Stimulated activated CD8-positive, alpha-beta memory T cell treated with anti-CD3 and anti-CD28 coated beads, Interleukin-4, amount 100 ng/mL, for 1 hour (primary cell): ENCODE results near the gene TRABD2A.

ENCODE experiments used
- DNase-seq, 2 donors: peaks; one replicate each; pipeline ENCODE4 v3.0.0-alpha.2; 2020; ENCODE audit warnings: low read depth in 2 of 2, low spot score in 1 of 2

Gene TRABD2A

DNA sequence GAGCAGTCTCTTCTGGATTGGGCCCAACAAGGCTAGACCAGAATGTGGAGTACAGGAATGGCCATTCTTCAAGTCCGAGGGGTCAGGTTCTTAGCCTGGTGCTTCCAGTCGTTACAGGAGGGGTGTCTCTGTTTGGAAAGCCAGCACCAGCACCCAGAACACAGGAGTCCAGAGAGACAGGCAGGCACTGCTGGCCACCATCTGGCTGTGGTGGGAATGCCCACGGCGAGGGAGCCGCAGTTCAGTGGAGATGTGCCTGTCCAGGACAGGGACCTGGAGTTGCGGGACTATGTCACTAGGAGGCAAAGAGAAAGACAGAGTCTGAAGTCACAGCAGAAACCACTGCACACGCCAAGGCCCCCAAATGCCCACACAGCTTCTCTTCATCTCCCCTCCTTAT, 59.1 kb downstream of the TRABD2A start:
- no peak for DNase-seq

DNA sequence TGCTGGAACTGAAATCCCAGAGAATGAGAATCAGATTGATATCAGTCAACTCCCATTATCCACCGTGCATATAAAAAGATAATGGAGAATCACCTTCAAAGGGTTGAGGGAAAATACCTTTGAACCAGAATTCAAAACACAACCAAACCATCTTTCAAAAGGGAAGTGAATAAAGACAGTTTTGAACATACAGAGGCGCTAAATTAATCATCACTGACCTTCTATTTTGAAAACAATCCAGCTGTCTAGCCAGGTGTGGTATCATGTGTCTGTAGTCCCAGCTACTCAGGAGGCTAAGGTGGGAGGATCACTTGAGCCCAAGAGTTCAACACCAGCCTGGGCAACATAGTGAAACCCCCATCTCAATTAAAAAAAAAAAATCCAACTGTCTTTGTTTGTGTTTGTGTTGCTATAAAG, 63.6 kb downstream of the TRABD2A start:
- DNase-seq: no peak

DNA sequence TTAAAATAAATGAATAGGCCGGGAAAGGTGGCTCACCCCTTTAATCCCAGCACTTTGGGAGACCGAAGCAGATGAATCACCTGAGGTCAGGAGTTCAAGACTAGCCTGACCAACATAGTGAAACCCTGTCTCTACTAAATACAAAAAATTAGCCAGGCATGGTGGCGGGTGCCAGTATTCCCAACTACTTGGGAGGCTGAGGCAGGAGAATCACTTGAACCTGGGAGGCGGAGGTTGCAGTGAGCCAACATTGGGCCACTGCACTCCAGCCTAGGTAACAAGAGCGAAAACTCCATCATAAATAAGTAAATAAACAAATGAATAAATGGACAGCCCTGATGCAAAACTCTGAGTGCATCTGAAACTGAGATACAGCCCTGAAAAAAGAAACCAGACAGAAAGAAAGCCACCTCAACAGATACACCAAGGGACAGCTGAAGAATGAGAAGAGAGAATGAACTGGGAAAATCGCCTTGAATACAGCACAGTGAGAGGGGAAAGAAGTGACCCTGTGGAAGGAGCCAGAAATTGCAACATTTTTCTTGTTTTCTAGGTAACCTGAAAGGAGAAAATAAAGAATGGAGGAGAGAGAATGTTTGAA, 64.4 kb downstream of the TRABD2A start:
- DNase-seq: no peak

DNA sequence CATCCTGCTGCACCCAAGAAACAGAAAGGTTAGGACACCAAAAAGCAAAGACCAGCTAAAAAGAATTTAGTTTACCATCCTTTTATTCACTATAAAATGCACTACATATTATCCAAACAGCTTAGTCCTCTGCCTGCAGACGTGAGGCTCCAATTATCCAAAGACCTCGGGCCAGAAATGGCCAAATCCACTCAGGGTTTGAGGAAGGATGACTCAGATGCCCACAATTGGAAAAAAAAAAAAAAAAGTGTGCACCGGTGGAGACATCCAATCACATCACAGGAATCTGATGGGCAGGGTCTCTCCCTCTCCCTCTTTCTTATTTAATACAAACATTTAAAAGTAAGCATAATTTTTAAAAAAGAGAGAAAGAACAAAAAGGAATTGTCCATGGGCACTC, 65.7 kb downstream of the TRABD2A start:
- DNase-seq: no peak

DNA sequence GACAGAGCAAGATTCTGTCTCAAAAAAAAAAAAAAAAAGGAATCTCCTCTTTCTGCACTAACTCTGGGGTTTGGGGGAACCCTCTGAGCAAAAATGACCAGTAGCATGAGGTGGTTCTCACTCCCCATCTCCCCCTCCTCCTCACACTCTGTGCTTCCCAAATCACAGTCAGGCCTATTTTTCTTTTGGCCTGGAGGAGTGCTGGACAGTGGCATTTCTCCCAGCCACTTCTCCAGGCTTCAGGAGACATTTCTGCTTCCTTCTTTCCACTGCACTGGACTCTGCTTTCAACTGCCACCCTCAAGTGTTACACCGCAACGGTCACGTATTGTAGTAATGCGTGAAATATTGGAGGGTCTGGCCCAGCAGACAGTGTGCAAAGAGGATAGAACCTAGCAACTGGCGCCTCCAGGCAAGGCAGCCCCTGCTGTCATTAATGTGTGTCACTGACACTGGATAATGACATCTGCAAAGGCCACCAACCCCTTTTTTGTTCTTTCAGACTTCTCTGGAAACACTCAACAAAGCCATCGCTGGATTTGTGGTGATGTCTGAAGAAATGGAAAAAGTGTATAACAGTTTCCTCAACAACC, 68.9 kb downstream of the TRABD2A start:
- DNase-seq: no peak

DNA sequence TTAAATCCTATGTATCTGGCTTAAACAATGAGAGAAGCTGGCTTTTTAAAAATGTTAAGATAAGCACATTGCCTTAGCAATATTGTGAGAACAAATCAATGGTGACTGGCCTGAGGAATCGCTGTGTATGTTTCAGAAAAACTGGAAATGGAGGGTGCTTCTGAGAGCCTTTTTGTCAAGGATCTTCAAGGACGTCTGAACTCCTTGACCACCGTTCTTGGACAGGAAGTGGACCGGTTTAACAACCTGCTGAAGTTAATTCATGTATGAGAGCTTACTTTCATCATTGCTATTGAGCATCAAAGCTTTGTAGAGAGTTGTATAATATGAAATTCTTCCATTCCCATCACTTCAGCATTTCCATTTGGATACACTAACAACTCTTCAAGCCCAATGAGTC, 72.6 kb downstream of the TRABD2A start:
- no peak for DNase-seq

DNA sequence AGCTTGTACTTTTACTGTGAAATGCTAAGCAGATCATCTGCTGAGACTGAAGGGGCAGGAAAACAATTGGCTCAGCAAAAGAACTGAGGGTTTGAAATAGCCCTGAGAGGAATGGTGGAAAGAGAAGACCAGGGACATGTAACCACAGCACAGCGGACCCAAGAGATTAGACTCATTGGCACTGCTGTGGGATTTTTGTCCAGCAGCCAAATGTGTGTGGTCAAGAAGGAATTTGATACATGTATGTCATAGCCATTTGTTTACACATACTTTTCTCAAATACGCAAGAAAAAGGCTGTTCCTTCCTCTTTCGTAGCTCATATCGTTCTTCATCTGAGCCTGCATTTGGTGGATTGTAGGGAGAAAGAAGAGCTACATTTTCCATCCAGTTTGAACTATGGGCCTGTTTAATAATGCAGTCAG, 73.8 kb downstream of the TRABD2A start:
- DNase-seq: no peak

DNA sequence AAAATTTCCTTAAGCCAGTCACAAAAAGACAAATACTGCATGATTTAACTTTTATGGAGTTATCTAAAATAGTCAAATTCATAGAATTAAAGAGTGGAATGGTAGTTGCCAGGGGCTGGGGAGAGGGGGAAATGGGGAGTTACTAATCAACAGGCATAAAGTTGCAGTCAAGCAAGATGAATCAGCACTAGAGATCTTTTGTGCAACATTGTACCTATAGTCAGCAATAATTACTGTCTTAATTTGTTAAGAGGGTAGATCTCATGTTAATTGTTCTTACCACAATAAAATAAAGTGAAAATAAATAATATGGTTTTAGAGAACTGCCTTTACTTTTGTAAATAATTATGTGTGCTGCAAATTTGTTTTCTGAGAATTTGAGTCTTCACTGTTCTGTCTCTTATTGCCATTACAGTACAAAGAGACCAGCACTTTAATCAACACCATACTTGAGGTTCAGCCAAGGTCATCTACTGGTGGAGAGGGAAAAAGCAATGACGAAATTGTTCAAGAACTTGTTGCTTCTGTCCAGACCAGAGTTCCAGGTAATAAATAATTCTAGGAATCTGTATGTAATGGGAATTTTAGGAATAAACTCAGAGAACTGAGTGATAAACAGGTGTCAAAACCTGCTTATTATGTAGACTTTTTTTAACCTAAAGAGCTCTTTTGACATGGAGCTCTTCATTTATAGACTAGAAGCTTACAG, 75.5 kb downstream of the TRABD2A start:
- DNase-seq: no peak

DNA sequence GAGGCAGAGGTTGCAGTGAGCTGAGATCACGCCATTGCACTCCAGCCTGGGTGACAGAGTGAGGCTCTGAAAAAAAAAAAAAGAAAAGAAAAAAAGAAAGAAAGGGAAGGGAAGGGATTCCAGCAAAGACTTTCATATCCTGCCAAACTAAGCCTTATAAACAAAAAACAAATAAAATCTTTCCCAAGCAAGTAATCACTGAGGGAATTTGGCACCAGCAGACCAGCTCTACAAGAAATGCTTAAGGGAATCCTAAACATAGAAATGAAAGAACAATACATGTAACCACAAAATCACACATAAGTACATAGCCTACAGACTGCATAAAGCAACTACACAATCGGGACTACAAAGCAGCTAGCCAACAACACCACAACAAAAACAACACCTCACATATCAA, 79.1 kb downstream of the TRABD2A start:
- DNase-seq: no peak

DNA sequence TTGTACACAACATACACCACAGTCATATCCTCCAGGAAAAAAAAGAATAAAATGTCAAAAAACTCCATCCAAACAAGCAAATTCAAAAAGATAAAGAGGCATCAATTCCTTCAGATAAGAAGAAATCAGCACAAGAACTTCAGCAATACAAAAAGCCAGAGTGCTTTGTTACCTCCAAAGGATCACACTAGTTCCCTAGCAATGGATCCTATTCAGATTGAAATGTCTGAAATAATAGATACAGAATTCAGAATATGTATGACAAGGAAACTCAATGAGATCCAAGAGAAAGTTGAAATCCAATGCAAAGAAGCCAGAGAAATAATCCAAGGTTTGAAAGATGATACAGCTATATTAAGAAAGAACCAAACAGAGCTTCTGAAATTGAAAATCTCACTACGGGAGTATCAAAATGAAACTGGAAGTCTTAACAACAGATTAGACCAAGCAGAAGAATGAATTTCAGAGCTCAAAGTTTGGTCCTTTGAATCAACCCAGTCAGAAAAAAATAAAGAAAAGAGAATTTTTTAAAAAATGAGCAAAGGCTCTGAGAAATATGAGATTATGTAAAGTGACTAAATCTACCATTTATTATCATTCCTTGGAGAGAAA, 80.6 kb downstream of the TRABD2A start:
- DNase-seq: no peak

DNA sequence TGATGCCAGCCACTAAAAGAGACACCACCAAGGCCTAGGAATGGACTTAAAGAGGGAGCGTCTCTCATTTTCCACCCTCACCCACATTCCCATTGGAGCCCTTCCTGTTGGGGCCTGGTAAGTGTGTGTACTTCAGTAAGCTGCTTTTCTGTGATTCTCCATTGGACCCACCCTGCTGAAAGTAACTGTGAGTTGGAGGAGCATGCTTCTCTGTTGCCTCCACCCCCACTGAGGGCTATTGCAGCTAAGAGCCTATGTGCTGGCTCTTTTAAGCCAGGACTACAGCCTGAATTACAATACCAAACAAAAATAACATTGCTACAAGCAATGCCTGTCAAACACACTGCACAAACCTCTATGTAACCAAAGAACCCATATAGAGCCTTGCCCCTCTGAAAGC, 81.1 kb downstream of the TRABD2A start:
- no peak for DNase-seq

DNA sequence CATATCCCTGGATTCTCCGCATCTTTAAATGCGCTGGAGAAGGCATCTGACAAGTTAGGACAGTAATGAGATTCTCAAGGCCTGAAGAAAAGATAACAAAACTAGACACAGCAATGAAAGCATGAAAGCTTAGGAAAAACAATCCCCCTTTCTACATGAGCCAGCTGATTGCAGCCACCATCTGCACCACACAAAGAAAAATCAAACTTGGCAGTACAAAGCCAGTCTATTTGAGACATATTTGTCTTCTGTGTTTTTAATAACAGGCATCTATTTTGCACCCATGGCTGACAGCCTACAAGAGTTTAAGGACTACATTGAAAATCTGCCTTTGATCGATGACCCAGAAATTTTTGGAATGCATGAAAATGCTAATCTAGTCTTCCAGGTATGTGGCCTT, 83.6 kb downstream of the TRABD2A start:
- no peak for DNase-seq

DNA sequence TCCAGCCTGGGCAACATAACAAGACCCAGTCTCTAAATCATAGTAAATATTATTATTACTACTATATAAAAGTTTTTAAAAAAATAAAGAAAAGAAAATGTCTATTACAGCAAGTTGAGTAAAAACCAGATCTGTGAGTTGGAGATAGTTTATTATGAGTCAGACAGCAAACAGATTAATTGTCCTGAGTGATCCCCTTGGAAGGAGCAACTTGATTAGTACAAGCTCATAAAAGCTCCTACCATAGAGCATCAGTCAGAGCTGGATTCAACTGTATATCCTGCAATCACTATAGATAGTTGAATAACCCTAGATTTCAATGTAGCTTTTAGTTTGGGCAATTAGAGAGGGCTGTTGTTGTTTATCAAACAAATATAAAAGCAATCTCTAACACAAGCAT, 84.1 kb downstream of the TRABD2A start:
- no peak for DNase-seq

DNA sequence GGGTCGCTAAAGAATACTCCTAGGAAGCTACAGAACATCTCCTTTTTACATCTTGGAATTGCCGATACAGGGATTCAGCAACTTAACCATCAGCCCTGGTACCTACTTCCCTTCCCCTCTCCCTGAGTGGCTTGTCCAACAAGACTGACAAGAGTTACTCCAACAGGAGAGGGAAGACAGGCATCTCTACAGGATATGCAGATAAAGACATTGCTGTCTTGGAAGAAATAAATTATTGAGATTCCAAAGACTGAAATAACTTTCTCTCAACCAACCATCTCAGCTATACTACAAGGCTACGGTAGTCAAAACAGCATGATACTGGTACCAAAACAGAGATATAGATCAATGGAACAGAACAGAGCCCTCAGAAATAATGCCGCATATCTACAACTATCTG, 87.2 kb downstream of the TRABD2A start:
- no peak for DNase-seq

DNA sequence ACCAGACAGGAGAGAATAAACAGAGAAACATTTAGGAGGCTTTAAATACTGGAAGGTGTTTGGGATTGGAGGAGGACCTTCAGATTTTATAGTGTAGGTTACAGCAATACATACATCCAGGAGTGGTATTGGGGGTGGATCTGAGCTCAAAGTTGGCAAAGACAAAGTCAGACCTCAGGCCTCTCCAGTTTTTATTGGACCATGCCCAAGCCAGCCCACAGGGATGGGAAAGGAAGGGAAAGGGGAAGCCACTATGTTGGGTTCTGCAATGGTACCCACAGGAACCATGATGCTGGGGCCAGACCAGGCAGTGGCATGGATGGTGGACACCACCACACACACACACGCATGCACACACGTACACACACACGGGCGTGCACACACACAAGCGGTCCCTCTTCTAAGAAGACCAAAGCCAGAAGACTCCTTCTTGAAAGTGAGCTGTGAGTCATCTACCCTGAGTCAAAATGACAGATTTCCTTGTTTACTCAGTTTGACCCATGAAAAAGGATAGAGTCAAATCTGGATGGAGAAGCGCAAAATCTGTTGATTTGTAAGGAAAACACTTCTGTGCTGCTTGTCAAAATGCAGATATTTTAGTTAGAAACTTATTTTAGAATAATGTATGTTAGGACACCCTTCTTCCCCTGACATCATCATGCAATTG, 87.9 kb downstream of the TRABD2A start:
- no peak for DNase-seq

DNA sequence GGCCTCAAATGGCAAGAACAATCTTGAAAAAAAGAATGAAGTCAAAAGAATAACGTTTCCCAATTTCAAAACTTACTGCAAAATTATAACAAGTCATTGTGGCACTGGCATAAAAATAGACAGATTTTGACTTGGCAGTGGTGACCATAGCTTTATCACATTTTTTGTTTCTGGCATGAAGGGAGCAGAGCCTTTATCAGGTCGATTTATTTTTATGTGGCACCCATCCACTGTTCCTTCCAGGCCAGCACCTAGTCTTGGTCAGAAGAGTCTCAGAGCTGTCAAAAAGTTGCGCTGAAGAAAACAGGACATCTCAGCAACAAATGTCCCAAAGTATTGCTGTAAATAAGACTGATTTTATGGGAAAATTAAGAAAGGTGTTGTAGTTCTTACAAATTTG, 92.4 kb downstream of the TRABD2A start:
- DNase-seq: no peak

DNA sequence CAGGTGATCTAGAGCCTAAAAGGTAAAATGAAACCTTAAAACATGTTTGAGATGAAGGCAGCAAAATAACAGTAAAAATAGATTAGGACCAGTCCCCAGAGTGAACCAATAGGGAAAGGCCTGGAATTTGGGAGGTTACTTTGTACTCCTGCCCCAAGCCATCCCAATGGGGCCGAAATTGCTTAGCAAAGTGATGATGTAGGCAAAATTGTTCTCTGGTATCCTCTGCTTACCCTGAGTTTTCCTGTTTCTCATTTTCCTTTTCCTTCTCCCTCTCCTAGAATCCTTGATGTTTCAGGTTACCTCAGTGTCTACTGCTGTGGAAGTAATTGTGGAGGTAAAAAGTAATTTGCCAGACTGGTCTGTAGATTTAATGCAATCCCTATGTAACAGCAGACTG, 92.9 kb downstream of the TRABD2A start:
- no peak for DNase-seq

DNA sequence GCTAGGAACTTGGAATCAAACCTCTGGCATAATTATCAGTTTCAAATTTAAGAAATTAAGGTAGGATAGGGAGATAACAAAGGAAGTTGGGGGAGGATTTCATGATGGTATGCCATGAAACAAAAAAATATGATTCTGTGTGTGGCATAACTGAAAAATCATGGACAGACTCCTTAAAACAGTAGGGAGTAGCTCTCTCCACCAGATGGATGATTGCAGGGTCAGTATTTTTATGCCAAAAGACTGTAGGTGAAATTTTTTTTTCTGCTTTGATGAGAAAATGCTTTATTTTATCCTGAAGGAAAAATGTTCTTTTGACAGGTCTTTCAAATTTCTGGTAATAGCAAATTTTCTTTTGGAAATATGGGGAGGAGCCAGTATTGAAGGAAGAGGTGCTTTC, 94.3 kb downstream of the TRABD2A start:
- no peak for DNase-seq

DNA sequence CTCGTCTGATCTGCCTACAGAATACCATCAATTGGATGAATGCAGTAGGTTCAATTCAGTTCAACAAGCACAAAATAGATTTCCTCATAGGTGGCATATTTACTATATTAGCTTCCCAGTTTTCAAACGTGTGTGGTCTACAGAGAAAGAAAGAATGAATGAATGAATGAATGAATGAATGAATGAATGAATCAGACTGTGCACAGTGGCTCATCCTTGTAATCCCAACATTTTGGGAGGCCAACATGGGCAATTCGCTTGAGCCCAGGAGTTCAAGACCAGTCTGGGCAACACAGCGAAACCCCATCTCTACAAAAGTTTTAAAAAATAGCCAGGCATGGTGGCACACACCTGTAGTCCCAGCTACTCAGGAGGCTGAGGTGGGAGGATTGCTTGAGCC, 94.9 kb downstream of the TRABD2A start:
- no peak for DNase-seq

DNA sequence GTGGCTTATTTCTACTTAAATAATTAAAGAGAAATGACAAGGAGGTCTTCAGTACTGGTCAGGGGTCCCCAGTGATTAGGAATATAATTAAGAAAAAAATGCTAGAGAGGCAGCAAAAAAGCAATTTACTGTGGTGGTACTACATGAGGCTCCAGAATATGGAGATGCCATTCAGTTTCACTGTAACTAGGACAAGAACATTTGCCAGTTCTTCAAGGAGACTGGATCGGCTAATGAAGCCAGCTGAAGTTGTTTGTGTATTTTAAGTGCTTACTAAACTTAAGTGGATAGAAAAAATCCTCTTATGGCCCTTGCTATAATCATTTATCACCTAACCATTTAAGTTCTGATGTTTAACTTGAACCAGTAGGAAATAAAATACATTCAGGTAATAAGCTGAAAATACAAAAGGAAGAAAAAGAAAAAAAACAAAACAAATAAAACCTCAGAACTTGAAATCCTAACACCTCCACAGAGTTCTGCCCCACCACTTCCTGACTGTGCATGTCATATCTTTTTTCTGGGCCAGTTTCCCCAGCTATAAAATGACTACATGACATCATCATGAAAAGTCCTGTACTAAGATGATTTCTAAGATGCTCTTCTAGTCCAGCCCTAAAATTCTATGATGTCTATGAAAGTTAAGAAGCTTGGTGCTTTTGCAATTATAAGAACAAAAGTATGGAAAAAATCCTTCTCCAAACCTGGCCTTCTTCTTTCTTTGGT, 98.0 kb downstream of the TRABD2A start:
- DNase-seq: no peak
